Transverse colon (tissue), 4 donors: Measurements from ENCODE around the gene CDK5RAP2. TPM values are rescaled to one million over a fixed set of nuclear protein-coding genes. Genes with fewer than 3 reads are reported as not detected.
"Not testable (repeated sequence)": the region's sequence is repeated elsewhere in the genome, so short reads cannot be mapped to it uniquely, and the experiment has no call there.

Experiments used
- DNase-seq: peaks from one replicate; pipeline ENCODE4 v3.0.0-alpha.2; 2019
- H3K27ac ChIP-seq, 4 donors: fragments of 200-600 bp; sonication (generic); 2 replicates each; pipeline ENCODE4 v1.5.1; 2016 to 2018; ENCODE audit warnings: inconsistent platforms in 4 of 4
- H3K27me3 ChIP-seq: fragments of 200-600 bp; sonication (generic); 2 replicates; pipeline ENCODE4 v1.5.1; 2017; ENCODE audit warnings: inconsistent platforms
- H3K36me3 ChIP-seq, 4 donors: fragments of 200-600 bp; sonication (generic); 2 replicates each; pipeline ENCODE4 v1.5.1; 2017 to 2019; ENCODE audit warnings: inconsistent platforms in 4 of 4
- H3K4me1 ChIP-seq, 4 donors: fragments of 200-600 bp; sonication (generic); 2 replicates each; pipeline ENCODE4 v1.5.1; 2017 to 2020; ENCODE audit warnings: inconsistent platforms in 4 of 4
- H3K4me3 ChIP-seq, 4 donors: fragments of 200-600 bp; sonication (generic); 1 replicate in 1 of 4; 2 replicates in 3 of 4; pipeline versions ENCODE4 v1.5.1 to v1.6.1; 2017 to 2019; ENCODE audit warnings: inconsistent platforms in 4 of 4
- H3K9me3 ChIP-seq, 2 donors: fragments of 200-600 bp; sonication (generic); 2 replicates each; pipeline ENCODE4 v1.5.1; 2017 to 2019; ENCODE audit warnings: inconsistent platforms in 2 of 2
- EP300 ChIP-seq: sonication (generic); formaldehyde crosslinking; IDR thresholded peaks from one replicate; pipeline ENCODE4 v1.6.1; 2017; ENCODE audit warnings: antibody characterized with exemption, low read depth
- POLR2A ChIP-seq: fragments of 450-650 bp; IDR thresholded peaks from one replicate; pipeline ENCODE4 v1.6.1; 2016; ENCODE audit warnings: antibody characterized with exemption, mild to moderate bottlenecking, moderate library complexity
- POLR2AphosphoS5 ChIP-seq, 3 donors: sonication (generic); formaldehyde crosslinking; IDR thresholded peaks; one replicate each; pipeline ENCODE4 v1.6.1; 2016; ENCODE audit warnings: antibody characterized with exemption in 3 of 3
- whole genome bisulfite sequencing, 2 donors: methylation state at CpG; one replicate each; pipeline ENCODE4 v1.1.5; 2018; ENCODE audit warnings: low coverage in 1 of 2; 5-methylcytosine and 5-hydroxymethylcytosine counted together
- in situ Hi-C, 4 donors: fragments of 200-750 bp; cut with MboI; loops; one replicate each; pipeline versions ENCODE4 v1.15.0 to v1.15.1; 2017; ENCODE audit warnings: low sequenced_read_pairs in 3 of 4, low pct_ligation_motif_present in 1 of 4, low pct_unique_long_range_greater_than_20kb in 1 of 4
- intact Hi-C: fragments of 100-400 bp; cut with DNase I; formaldehyde crosslinking; loops from one replicate; pipeline ENCODE4 v1.15.1; 2023; ENCODE audit warnings: low total_unique reads
- total RNA-seq, 4 donors: library from RNA; depleted of rRNA; stranded (reverse); fragments of >200 nt; gene quantifications; one replicate each; pipeline ENCODE4 v1.1.0, GENCODE V29; 2016
- TF ChIP-seq, protein P1 (sequence below), 5 experiments: fragments of 200-600 bp in 3 of 5; fragments of 450-650 bp in 2 of 5; sonication (generic) in 3 of 5; IDR thresholded peaks; 1 replicate in 2 of 5; 2 replicates in 3 of 5; pipeline ENCODE4 v1.5.1; 2016 to 2017; ENCODE audit warnings: antibody characterized with exemption in 5 of 5, inconsistent platforms in 3 of 5, mild to moderate bottlenecking in 2 of 5, moderate library complexity in 1 of 5

CDK5RAP2 gene
- total RNA-seq, 4 donors from 2014 or later: 23.6 to 154 (median 28.0) TPM

DNA sequence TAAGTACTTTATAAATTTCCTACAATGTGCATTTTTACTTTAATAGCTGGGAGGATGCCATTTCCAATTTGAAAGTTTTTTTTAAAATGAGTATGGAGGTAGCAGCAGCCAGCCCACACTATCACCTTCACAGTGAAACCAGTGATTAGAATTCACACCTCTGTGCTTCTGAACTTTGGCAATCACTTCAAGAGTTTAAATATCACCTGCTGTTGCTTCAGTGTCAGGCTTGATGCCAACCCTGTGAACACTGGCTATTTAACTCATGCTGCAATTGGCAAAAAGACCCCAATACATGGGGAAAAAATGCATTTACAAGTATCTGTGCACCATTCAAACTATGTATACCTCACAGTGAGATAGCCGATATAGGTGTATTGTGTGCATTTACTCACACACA lies 57.4 kb downstream of the CDK5RAP2 start:
- WGBS, 2 donors: 80 to 100% methylated on average over 1 of the region's 1 CpG
- Histone ChIP-seq H3K36me3 (peaks cover 0 to 46% (median 19%) of the 10 kb centered on the region in 4 donors), H3K9me3 (no peaks in the 10 kb centered on the region), H3K27ac (no peak overlapping the region), H3K4me3 (no peak overlapping the region), H3K27me3 (no peaks in the 10 kb centered on the region), H3K4me1 (no peaks in the 10 kb centered on the region)
- DNase-seq: no peak
- TF ChIP-seq, protein P1, sequence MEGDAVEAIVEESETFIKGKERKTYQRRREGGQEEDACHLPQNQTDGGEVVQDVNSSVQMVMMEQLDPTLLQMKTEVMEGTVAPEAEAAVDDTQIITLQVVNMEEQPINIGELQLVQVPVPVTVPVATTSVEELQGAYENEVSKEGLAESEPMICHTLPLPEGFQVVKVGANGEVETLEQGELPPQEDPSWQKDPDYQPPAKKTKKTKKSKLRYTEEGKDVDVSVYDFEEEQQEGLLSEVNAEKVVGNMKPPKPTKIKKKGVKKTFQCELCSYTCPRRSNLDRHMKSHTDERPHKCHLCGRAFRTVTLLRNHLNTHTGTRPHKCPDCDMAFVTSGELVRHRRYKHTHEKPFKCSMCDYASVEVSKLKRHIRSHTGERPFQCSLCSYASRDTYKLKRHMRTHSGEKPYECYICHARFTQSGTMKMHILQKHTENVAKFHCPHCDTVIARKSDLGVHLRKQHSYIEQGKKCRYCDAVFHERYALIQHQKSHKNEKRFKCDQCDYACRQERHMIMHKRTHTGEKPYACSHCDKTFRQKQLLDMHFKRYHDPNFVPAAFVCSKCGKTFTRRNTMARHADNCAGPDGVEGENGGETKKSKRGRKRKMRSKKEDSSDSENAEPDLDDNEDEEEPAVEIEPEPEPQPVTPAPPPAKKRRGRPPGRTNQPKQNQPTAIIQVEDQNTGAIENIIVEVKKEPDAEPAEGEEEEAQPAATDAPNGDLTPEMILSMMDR (IDR thresholded peaks at IDR 0.05): no peak
- TF ChIP-seq POLR2AphosphoS5 (IDR thresholded peaks at IDR 0.05) (no peak), POLR2A (no peak), EP300 (no peak)
- intact Hi-C loops (no loop called here), in situ Hi-C loops (no loop called here)

DNA sequence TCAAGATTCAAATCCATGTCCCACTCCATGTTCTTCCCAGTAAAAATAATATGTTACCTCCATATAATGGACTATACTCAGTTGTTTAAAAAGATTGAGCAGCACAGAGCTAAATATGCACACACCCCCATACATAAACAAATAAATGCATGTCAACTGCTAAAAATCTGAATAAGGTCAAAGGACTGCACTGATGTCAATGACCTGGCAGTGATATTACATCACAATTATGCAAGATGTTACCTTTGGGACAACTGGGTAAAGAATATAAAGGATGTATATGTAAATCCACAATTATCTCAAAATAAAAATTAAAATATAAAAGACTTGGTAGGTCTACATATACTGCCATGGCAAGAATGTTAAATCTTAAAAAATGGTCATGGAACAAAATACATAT lies 57.9 kb downstream of the CDK5RAP2 start:
- H3K36me3 ChIP-seq: peaks cover 0 to 41% (median 19%) of the 10 kb centered on the region in 4 donors
- no peak for TF ChIP-seq POLR2A
- TF ChIP-seq, protein P1 (IDR thresholded peaks at IDR 0.05): no peak
- H3K27me3 ChIP-seq: no peaks in the 10 kb centered on the region
- no peak overlapping the region for H3K27ac ChIP-seq
- intact Hi-C loops: no loop called here
- no peak for DNase-seq
- in situ Hi-C loops: no loop called here
- no peaks in the 10 kb centered on the region for H3K9me3 ChIP-seq
- no peak overlapping the region for H3K4me3 ChIP-seq
- no peaks in the 10 kb centered on the region for H3K4me1 ChIP-seq

DNA sequence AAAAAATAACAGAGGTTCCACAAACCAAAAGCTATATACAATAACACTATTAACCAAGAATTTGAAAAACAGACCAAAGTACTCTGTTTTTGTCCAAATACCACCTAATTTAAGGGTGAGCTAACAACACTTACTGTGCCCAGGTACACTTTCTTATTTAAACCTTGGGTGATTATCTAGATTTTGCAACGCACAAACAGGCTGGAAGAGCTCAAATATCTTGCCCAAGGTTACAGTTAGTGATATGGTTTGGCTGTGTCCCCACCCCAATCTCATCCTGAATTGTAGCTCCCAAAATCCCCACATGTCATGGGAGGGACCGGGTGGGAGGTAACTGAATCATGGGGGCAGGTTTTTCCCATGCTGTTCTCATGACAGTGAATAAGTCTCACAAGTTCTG lies 58.9 kb downstream of the CDK5RAP2 start:
- TF ChIP-seq POLR2A: no peak
- no peak for TF ChIP-seq POLR2AphosphoS5 (IDR thresholded peaks at IDR 0.05)
- TF ChIP-seq, protein P1 (IDR thresholded peaks at IDR 0.05): no peak
- no peak for TF ChIP-seq EP300
- WGBS, 2 donors: 94 to 100% methylated on average over 1 to 2 of the region's 2 CpGs
- DNase-seq: no peak
- in situ Hi-C loops: no loop called here
- H3K36me3 ChIP-seq: peaks cover 0 to 40% (median 16%) of the 10 kb centered on the region in 4 donors
- no peak overlapping the region for H3K27ac ChIP-seq
- intact Hi-C loops: no loop called here
- no peaks in the 10 kb centered on the region for H3K9me3 ChIP-seq
- no peaks in the 10 kb centered on the region for H3K4me1 ChIP-seq
- no peak overlapping the region for H3K4me3 ChIP-seq
- no peaks in the 10 kb centered on the region for H3K27me3 ChIP-seq

DNA sequence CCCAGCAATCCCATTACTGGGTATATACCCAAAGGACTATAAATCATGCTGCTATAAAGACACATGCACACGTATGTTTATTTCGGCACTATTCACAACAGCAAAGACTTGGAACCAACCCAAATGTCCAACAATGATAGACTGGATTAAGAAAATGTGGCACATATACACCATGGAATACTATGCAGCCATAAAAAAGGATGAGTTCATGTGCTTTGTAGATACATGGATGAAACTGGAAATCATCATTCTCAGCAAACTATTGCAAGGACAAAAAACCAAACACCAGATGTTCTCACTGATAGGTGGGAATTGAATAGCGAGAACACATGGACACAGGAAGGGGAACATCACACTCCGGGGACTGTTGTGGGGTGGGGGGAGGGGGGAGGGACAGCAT lies 64.0 kb downstream of the CDK5RAP2 start:
- H3K4me1 ChIP-seq, DNase-seq, H3K27me3 ChIP-seq, in situ Hi-C loops, H3K4me3 ChIP-seq, H3K27ac ChIP-seq, H3K9me3 ChIP-seq, intact Hi-C loops: not testable (repeated sequence)
- H3K36me3 ChIP-seq: peaks cover 0 to 23% (median 11%) of the 10 kb centered on the region in 4 donors
- WGBS, 2 donors: 100% methylated on average over 4 of the region's 4 CpGs; no CpG with 5 or more reads in 1 of the 2 donors

DNA sequence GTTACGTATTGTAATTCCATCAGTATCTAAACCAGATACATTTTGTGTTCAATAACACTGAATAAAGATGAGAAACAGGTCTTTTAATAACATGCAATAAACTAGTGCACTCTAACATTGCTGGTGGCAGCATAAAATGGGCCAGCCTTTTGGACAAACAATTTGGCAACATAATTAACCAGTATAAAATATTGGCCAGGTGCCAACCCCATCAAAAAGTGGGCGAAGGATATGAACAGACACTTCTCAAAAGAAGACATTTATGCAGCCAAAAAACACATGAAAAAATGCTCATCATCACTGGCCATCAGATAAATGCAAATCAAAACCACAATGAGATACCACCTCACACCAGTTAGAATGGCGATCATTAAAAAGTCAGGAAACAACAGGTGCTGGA lies 64.5 kb downstream of the CDK5RAP2 start:
- H3K4me3 ChIP-seq, in situ Hi-C loops, H3K27me3 ChIP-seq, H3K4me1 ChIP-seq, H3K9me3 ChIP-seq, H3K27ac ChIP-seq, intact Hi-C loops, DNase-seq: not testable (repeated sequence)
- H3K36me3 ChIP-seq: peaks cover 0 to 26% (median 11%) of the 10 kb centered on the region in 4 donors
- 82 to 90% methylated on average over 3 of the region's 3 CpGs for WGBS, 2 donors
